GM08714 (cell line): ENCODE results near the gene COBL.

Source experiments
- H3K4me3 ChIP-seq: fragments of 200-500 bp; sonication (Bioruptor generic); 2 replicates; pipeline ENCODE4 v1.5.1; 2014; ENCODE audit warnings: mild to moderate bottlenecking, low read length, inconsistent platforms
- ZNF274 ChIP-seq: IDR thresholded peaks from 2 replicates; pipeline ENCODE4 v1.6.1; 2012; ENCODE audit warnings: mild to moderate bottlenecking, low read depth, low read length

COBL gene

DNA sequence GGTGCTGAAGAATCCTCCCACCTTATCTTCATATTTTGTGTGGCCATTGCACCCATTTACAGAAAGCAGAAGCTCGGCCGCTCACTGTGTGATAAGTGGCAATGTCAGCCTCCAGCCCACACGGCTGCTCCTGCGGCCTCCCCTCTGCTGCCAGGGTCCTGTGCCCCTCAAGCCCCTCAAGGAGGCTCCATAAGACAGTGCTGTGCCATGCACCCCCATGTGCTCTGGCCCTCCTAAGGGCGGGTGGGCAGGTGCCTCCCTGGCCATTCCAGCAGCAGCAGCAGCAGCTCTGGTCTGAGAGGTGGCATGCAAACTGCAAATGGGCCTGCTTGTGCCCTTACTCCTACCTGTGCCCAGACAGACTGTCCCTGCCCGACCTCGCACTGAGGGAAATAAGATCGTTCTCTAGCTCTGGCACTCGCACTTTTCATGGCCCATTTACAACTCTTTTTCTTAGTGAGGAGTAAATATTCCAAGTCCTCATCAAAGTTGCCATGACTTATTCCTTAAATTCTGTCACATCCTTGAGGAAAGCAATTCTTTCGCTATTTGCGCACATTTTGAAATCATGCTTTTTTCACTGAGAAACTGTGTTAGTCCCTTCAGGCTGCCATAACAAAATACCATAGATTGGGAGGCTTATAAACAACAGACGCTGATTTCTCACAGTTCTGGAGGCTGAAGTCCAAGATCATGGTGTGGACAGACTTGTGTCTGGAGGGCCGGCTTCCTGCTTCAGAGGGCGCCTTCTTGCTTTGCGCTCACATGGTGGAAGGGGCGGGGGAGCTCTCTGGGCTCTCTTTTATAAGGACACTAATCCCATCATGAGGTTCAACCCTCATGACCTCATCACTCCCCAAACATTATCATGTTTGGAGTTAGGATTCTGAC, 187.8 kb downstream of the COBL start:
- no peak for TF ChIP-seq ZNF274
- H3K4me3 ChIP-seq = no peak overlapping the region

- no peak for TF ChIP-seq ZNF274
- no peak overlapping the region for H3K4me3 ChIP-seq
Observed at GRCh38 chr7:51127618-51127904, 189.0 kb downstream of the COBL start.

DNA sequence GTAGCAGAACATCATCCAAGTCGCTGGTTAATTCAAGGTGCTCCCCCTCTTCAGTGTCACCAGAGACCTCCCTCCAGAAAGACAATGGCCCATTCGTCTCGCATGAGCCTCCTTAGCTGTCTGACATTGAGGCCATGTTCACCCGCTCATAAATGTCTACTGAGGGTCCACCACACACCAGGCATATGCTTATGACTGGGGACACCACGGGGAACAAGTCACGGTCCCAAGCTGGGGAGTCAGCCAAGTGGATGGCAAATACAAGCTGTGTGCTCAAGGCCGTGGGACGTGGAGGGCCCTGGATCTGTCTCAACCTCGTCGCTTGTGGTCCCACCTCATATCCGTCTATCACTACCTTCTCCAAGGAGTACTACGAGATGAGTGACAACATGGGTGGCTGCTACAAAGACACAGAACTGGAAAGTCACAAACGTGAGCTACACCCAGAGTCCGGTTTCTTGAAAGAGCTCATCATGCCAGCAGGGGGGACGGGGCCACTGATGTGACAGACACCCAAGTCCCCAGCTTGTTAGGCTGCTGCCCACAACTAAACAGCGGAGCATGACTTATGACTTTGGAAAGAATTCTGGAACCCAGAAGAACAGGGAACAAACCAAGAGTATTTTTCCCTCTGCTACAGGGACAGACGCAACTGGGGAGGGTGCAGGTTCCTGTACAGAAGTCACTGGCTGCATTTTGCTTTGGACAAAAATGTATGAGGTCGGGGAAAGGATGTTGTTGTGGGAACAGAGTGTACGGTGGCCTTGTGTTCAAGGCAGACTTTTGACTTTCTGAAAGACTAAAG, 189.6 kb downstream of the COBL start:
- no peak overlapping the region for H3K4me3 ChIP-seq
- TF ChIP-seq ZNF274 = no peak

DNA sequence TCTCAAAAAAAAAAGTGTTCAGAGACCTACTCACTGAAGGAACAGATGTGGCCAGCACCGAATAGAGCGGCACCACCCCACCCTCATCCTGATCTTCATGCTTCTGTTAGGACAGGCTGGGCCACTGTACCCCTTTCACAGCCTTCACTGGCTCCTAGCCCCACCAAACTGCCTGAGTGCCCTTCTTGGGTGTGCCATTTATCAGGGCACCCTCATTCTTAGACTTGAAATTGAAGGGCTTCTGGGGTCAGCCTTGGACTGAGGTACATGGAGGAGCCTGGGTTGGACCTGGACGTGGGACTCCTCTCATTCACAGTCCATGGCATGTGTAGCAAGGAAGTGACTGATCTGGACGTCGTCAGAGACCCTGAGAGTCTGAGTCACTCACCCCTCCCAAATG, 190.3 kb downstream of the COBL start:
- H3K4me3 ChIP-seq = no peak overlapping the region
- no peak for TF ChIP-seq ZNF274

GRCh38 chr7:51124321-51124720, 192.3 kb downstream of the COBL start:
- no peak overlapping the region for H3K4me3 ChIP-seq
- no peak for TF ChIP-seq ZNF274

DNA sequence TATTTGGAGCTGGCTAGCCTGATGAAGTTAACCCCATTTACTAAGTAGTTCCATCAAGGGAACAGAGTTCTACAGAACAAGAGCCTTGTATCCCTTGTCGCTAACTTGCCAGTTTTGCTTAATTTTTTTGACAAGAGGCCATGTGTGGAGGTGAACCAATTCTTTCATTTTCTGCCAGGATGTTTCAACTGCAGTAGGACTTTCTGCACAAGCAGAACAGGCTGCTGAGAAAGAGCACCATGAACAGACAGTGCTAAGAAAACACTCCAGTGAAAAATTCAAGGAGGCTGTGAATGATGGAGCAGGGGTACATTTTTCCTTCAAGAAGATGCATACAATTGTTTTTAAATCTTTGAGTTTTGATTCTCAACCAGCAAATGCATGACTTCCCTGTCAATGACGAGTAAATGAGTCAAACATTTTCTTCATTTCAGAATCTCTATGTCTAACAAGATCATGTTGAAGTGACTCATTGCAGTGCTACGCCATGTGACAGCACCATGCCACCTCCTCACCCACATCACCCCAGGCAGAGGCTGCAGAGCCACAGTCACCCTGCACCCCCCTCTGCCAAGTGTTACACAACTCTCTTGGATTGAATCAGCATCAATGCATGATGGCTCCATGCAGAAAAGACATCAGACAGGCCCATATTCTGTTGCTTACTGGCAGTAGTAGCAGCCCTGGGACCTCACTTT, 193.1 kb downstream of the COBL start:
- H3K4me3 ChIP-seq = no peak overlapping the region
- no peak for TF ChIP-seq ZNF274

- TF ChIP-seq ZNF274 = no peak
- no peak overlapping the region for H3K4me3 ChIP-seq
Observed at GRCh38 chr7:51121931-51122425, 194.6 kb downstream of the COBL start.

GRCh38 chr7:51121036-51121790, 195.4 kb downstream of the COBL start:
- H3K4me3 ChIP-seq = no peak overlapping the region
- no peak for TF ChIP-seq ZNF274

- TF ChIP-seq ZNF274 = no peak
- no peak overlapping the region for H3K4me3 ChIP-seq
Observed at GRCh38 chr7:51118628-51119027, 198.0 kb downstream of the COBL start.

GRCh38 chr7:51114501-51114900, 202.1 kb downstream of the COBL start:
- no peak for TF ChIP-seq ZNF274
- no peak overlapping the region for H3K4me3 ChIP-seq

- H3K4me3 ChIP-seq = no peak overlapping the region
- TF ChIP-seq ZNF274 = no peak
Observed at GRCh38 chr7:51113962-51114361, 202.6 kb downstream of the COBL start.

DNA sequence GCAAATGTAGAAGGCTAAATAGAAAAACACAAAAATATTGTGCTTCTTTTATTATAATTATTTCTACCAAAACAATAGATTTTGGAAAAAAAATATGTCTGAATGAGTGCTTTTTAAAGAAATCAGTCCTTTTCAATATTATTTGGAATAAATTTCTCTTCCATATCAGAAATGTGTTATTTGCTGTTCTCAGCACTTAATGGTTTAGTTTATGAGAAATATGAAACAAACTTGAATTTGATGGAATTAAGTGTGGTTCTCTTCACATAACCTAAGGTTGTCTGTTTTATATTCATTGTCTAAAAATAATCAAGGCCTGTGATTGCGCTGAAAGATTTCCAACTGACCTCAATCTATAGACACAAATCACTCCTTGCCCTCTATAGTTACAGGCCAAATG, 203.0 kb downstream of the COBL start:
- no peak for TF ChIP-seq ZNF274
- H3K4me3 ChIP-seq = no peak overlapping the region

DNA sequence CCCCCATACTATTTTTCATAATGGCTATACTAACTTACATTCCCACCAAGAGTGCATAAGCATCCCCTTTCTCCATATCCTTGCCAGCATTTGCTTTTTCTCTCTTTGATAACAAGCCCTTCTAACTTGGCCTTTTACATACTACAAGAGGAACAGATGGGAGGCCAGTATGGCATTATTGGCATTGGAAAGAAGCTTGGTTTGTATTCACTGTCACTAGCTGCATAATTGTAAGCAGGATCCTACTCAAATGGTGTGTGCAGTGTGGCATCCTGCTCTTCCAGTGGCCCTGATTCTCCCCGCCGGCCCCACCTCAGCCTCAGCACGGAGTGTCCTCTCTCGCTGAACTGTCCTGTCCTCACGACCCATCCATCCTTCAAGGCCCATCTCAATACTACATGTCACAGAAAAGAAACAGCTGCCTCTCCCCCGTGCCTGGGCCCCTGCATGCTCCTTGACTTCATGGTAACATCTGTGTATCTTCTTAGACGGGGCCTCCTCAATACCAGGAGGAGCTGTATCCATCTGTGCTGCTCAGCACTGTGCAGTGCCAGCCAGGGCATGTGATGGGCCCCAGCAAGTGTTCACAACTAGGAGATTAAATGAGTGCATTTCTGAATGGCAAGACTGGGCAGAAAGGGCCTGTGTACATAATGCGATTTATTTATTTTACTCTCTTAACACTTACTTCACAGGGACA, 205.2 kb downstream of the COBL start:
- no peak overlapping the region for H3K4me3 ChIP-seq
- no peak for TF ChIP-seq ZNF274

GRCh38 chr7:51108134-51108533, 208.5 kb downstream of the COBL start:
- no peak for TF ChIP-seq ZNF274
- H3K4me3 ChIP-seq = no peak overlapping the region
